T-helper 22 cell (primary cell): Measurements from ENCODE around the gene SMARCD3.

Source experiments
- DNase-seq: peaks from one replicate; pipeline ENCODE4 v3.0.0-alpha.2; 2020; ENCODE audit warnings: low read depth

The SMARCD3 gene

GRCh38 chr7:151208253-151208862, 40.1 kb downstream of the SMARCD3 start:
- DNase-seq = no peak

- no peak for DNase-seq
Observed at GRCh38 chr7:151207804-151208203, 40.7 kb downstream of the SMARCD3 start.

- DNase-seq = no peak
Observed at GRCh38 chr7:151207315-151207714, 41.2 kb downstream of the SMARCD3 start.

- DNase-seq = peak; percentile 40
Observed at GRCh38 chr7:151206914-151207313, 41.6 kb downstream of the SMARCD3 start.

- DNase-seq = no peak
Observed at GRCh38 chr7:151205730-151206129, 42.8 kb downstream of the SMARCD3 start.

GRCh38 chr7:151204383-151205032, 44.0 kb downstream of the SMARCD3 start:
- no peak for DNase-seq

GRCh38 chr7:151202836-151203235, 45.7 kb downstream of the SMARCD3 start:
- DNase-seq = no peak

GRCh38 chr7:151201751-151202150, 46.7 kb downstream of the SMARCD3 start:
- no peak for DNase-seq

GRCh38 chr7:151201344-151201743, 47.1 kb downstream of the SMARCD3 start:
- DNase-seq = no peak

- DNase-seq = no peak
Observed at GRCh38 chr7:151198945-151199848, 49.3 kb downstream of the SMARCD3 start.

- DNase-seq = no peak
Observed at GRCh38 chr7:151197932-151198331, 50.6 kb downstream of the SMARCD3 start.

GRCh38 chr7:151195616-151196450, 52.7 kb downstream of the SMARCD3 start:
- DNase-seq = no peak

GRCh38 chr7:151194188-151194587, 54.3 kb downstream of the SMARCD3 start:
- DNase-seq = no peak

- DNase-seq = no peak
Observed at GRCh38 chr7:151193203-151193978, 55.1 kb downstream of the SMARCD3 start.

GRCh38 chr7:151192002-151192539, 56.4 kb downstream of the SMARCD3 start:
- no peak for DNase-seq

GRCh38 chr7:151191544-151191943, 57.0 kb downstream of the SMARCD3 start:
- no peak for DNase-seq

GRCh38 chr7:151189038-151189437, 59.5 kb downstream of the SMARCD3 start:
- DNase-seq = no peak
